Activated T-helper 1 cell treated with anti-CD3 and anti-CD28 coated beads, Interleukin-12 subunit alpha, Interleukin-12 subunit beta, Interleukin-2, Interleukin-4 antibody, amounts not matched to agents 30 ng/mL and 10 ng/mL and 1 ng/mL, durations not matched to agents 14 hours and 24 hours and 36 hours (primary cell): Measurements from ENCODE around the gene PRKAA2. TPM values are rescaled to one million over a fixed set of nuclear protein-coding genes. Genes with fewer than 3 reads are reported as not detected.

Experiments
- DNase-seq: peaks from one replicate; pipeline ENCODE4 v3.0.0; 2021; ENCODE audit warnings: low spot score
- H3K27ac Mint-ChIP-seq: one replicate; pipeline ENCODE4 v1.8.0; 2021; ENCODE audit warnings: mild to moderate bottlenecking, mixed read lengths
- H3K27me3 Mint-ChIP-seq: one replicate; pipeline ENCODE4 v1.8.0; 2022; ENCODE audit warnings: mild to moderate bottlenecking, moderate library complexity, mixed read lengths; ENCODE audit not compliant: insufficient read depth
- H3K36me3 Mint-ChIP-seq: one replicate; pipeline ENCODE4 v1.8.0; 2021; ENCODE audit warnings: low read depth, mixed read lengths
- H3K4me1 Mint-ChIP-seq: one replicate; pipeline ENCODE4 v1.8.0; 2021; ENCODE audit warnings: low read depth, mixed read lengths
- H3K4me3 Mint-ChIP-seq: one replicate; pipeline ENCODE4 v1.8.0; 2021; ENCODE audit warnings: mild to moderate bottlenecking, moderate library complexity, mixed read lengths
- H3K9me3 Mint-ChIP-seq: one replicate; pipeline ENCODE4 v1.8.0; 2021; ENCODE audit warnings: mixed read lengths
- intact Hi-C: fragments of 100-400 bp; cut with micrococcal nuclease; formaldehyde crosslinking; loops from one replicate; pipeline ENCODE4 v1.15.1; 2024
- total RNA-seq: library from RNA; stranded (reverse); gene quantifications from 2 replicates; pipeline ENCODE4 v1.2.3, GENCODE V29; 2022

Gene PRKAA2
- total RNA-seq, 1 donor from 2014 or later: not detected

DNA sequence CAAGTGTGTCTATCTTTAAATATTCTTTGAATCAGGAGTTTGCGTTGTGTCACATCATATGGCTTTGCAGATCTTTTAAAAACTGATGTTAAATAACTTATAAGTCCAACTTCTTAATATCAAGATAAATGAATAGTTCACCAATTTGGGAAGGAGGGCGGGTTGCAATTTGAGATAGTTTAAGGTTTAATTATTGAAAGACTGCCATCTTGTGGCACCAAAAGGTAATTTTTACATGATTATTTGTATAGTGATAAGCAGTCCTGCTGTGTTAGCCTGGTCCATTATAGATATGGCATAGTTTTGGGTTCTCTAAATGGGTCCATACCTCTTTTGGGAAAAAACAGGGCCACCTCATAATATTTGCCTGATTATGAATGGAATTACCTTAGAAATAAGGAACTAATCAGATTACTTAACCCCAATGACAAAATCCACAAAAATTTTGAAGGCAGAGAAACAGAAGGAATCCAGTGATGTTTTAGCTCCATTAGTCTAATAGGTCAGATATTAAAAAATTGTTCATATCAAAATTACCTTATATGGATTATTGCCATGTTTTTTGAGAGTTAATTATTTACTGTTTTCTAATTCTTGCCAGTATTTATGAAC, 64.3 kb downstream of the PRKAA2 start:
- no peaks in the 10 kb centered on the region for H3K36me3 Mint-ChIP-seq
- H3K9me3 Mint-ChIP-seq: no peaks in the 10 kb centered on the region
- no peaks in the 10 kb centered on the region for H3K4me1 Mint-ChIP-seq
- H3K27ac Mint-ChIP-seq: no peak overlapping the region
- H3K27me3 Mint-ChIP-seq: peaks cover 8% of the 10 kb centered on the region
- intact Hi-C loops: loop anchor here (5.0 kb wide), 1 partner anchor 1332 kb away; no protein-coding TSS in a partner anchor
- DNase-seq: no peak
- no peak overlapping the region for H3K4me3 Mint-ChIP-seq

DNA sequence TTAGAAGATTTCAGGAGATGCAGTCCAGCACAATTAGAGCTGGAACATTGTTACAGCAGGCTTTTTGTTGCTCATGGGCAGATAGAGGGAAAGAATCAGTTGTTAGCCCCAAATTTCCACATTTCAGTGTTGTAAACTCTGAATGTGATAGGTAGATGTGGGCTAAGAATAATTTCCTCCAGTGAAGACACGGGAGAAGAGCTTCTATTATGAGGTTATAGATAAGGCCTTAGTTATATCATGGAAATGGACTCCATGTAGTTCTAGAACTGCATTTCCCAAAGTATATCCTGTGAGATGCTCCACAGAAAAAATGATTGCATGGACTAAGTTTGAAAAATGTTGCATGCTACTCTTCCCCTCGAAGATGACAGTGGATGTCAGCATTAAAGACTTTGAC, 64.9 kb downstream of the PRKAA2 start:
- no peak overlapping the region for H3K4me3 Mint-ChIP-seq
- H3K9me3 Mint-ChIP-seq: no peaks in the 10 kb centered on the region
- intact Hi-C loops: loop anchor here (5.0 kb wide), 1 partner anchor 1333 kb away; no protein-coding TSS in a partner anchor
- no peak for DNase-seq
- peaks cover 8% of the 10 kb centered on the region for H3K27me3 Mint-ChIP-seq
- no peak overlapping the region for H3K27ac Mint-ChIP-seq
- H3K4me1 Mint-ChIP-seq: no peaks in the 10 kb centered on the region
- H3K36me3 Mint-ChIP-seq: no peaks in the 10 kb centered on the region

DNA sequence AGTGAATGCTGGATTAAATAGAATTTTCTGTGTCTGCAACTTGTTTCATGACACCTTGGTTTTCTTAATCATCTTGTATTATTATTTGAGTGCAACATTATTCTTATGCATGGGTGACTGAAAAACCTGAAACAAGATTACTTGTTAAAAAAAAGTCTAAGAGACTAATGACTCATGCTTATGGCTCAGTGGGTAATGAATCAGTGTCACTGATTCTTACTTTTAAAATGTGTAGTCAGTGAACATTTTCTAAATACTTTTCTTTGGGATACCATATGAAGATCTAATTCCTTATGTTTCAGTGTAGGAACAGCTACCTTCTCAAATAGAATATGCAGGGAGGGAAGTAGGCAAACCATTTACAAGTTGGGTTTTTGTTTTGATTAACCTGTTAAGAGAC, 65.5 kb downstream of the PRKAA2 start:
- intact Hi-C loops: no loop called here
- Mint-ChIP-seq H3K4me3 (no peak overlapping the region), H3K27me3 (peaks cover 10% of the 10 kb centered on the region), H3K36me3 (no peaks in the 10 kb centered on the region), H3K9me3 (no peaks in the 10 kb centered on the region), H3K27ac (no peak overlapping the region), H3K4me1 (no peaks in the 10 kb centered on the region)
- DNase-seq: no peak

DNA sequence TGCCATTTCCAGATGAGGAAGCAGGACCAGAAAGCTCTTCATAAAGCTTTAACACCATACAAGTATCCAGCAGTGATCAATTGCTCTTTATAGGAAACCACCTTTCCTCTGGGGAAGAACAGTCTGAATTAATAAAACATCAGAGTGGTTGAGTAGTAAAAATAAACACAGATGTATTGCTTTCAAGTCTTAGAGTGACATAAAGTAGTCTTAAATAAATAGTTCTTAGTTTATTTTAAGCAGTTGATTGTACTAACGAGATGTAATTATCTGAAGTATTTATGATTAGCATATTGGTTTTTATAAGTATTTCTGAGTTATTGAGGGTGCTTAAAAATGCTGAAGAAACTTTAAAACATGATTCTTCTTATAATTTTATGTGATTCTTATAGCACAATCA, 67.0 kb downstream of the PRKAA2 start:
- Mint-ChIP-seq H3K9me3 (no peaks in the 10 kb centered on the region), H3K27ac (no peak overlapping the region), H3K4me1 (no peaks in the 10 kb centered on the region), H3K36me3 (no peaks in the 10 kb centered on the region), H3K4me3 (no peak overlapping the region), H3K27me3 (peaks cover 13% of the 10 kb centered on the region)
- intact Hi-C loops: no loop called here
- DNase-seq: no peak

- intact Hi-C loops: no loop called here
- Mint-ChIP-seq H3K9me3 (no peaks in the 10 kb centered on the region), H3K27me3 (peaks cover 13% of the 10 kb centered on the region), H3K4me3 (no peak overlapping the region), H3K36me3 (no peaks in the 10 kb centered on the region), H3K27ac (no peak overlapping the region), H3K4me1 (no peaks in the 10 kb centered on the region)
- no peak for DNase-seq
These were observed 68.0 kb downstream of the PRKAA2 start for GRCh38 chr1:56713112-56713511.

GRCh38 chr1:56715156-56715555, 70.0 kb downstream of the PRKAA2 start:
- Mint-ChIP-seq H3K9me3 (no peaks in the 10 kb centered on the region), H3K27me3 (peaks cover 11% of the 10 kb centered on the region), H3K27ac (no peak overlapping the region), H3K4me3 (no peak overlapping the region), H3K4me1 (no peaks in the 10 kb centered on the region), H3K36me3 (no peaks in the 10 kb centered on the region)
- intact Hi-C loops: no loop called here
- no peak for DNase-seq

GRCh38 chr1:56719171-56719570, 74.1 kb downstream of the PRKAA2 start:
- Mint-ChIP-seq H3K36me3 (no peaks in the 10 kb centered on the region), H3K9me3 (no peaks in the 10 kb centered on the region), H3K27me3 (peaks cover 5% of the 10 kb centered on the region), H3K4me1 (no peaks in the 10 kb centered on the region), H3K4me3 (no peak overlapping the region), H3K27ac (no peak overlapping the region)
- intact Hi-C loops: no loop called here
- DNase-seq: no peak

DNA sequence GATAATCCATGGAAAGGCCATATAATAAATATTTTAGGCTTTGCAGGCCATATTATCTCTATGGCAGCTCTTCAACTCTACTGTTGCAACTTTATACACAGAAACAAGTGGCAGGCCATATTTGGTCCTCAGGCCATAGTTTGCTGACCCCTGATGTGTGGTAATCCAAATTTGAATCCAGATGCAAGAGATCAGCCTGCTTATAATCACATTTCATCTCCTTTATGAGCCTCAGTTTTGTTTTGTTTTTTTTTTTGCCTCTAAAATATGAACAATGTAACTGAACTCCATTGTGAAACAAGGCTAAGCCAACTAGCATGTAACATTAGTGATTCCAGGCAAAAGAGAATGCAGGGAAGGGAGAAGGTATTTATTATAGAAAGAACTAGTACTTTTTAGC, 81.6 kb downstream of the PRKAA2 start:
- H3K4me1 Mint-ChIP-seq: no peaks in the 10 kb centered on the region
- intact Hi-C loops: no loop called here
- no peak overlapping the region for H3K27ac Mint-ChIP-seq
- H3K9me3 Mint-ChIP-seq: no peaks in the 10 kb centered on the region
- H3K36me3 Mint-ChIP-seq: no peaks in the 10 kb centered on the region
- peaks cover 4% of the 10 kb centered on the region for H3K27me3 Mint-ChIP-seq
- H3K4me3 Mint-ChIP-seq: no peak overlapping the region
- no peak for DNase-seq

DNA sequence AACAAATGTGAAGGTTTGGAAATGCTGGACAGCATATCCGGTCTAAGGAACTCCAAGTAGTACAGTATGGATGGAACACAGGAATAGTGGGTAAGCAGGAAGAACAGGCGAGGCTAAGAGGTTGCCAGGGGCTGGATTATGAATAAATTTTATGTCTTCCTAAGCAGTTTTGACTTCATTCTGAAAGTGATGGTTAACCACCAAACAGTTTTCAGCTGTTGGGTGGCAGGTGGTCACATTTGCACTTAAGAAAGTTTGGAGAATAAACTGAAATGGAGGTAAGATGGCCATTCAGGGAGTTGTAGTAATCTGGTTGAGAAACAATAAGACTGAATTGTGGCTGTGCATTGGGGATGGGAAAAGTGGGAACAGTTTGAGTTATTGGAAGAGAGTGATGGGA, 83.8 kb downstream of the PRKAA2 start:
- no peak overlapping the region for H3K27ac Mint-ChIP-seq
- intact Hi-C loops: no loop called here
- no peak for DNase-seq
- no peaks in the 10 kb centered on the region for H3K36me3 Mint-ChIP-seq
- no peaks in the 10 kb centered on the region for H3K4me1 Mint-ChIP-seq
- H3K9me3 Mint-ChIP-seq: no peaks in the 10 kb centered on the region
- peaks cover 5% of the 10 kb centered on the region for H3K27me3 Mint-ChIP-seq
- H3K4me3 Mint-ChIP-seq: no peak overlapping the region

DNA sequence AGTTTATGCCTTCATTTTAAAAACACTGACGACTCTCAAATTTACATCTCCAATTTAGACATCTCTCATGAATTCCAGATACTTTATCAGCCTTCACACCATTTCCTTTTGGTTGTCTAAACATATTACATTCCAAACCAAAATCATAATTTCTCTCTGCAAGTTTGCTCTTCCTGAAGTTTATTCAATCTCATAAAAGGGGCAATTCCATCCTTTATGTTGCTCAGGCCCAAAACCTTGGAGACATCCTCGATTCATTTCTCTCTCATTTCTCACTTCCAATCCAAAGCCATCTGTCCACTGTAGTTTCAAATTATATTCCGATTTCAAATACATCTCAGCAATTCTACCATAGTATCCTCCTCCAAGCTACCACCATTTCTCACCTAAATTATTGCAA, 100.1 kb downstream of the PRKAA2 start:
- intact Hi-C loops: no loop called here
- Mint-ChIP-seq H3K27ac (no peak overlapping the region), H3K4me1 (no peaks in the 10 kb centered on the region), H3K36me3 (no peaks in the 10 kb centered on the region), H3K9me3 (no peaks in the 10 kb centered on the region), H3K27me3 (no peaks in the 10 kb centered on the region), H3K4me3 (no peak overlapping the region)
- DNase-seq: no peak

DNA sequence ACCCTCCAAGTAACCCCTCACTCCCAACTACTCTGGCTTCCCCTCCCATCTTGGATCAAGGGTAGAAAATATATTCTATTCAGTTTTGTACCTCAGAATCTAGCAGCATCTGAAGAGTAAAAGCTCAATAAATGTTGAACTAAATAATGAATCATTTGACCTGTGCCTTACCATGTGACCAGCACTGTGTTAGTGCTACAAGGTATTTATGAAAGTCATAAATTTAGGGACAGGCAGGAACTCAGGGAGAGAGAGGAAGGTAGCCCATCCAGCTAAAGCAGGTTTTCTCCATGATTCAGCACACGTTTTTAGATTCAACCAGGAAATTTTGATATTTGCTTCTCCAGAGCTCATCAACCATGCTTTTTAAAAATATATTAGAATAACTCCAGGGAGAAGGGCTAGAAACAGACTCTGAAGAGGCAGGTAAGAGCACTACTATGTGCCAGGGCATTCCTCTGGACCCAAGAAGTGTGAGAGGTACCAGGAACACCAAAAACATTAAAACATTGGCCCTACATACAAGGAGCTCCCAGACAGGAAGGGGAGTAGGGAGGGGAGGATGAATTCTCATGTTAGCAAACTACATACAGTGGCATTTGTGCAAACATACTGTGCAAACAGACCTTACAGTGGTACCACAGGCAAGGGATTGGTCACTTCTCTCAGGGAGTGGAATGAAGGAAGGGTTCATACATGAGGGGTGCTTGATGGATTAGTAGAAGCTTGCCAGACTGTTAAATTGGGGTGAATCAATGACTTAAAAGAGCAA, 109.8 kb downstream of the PRKAA2 start:
- no peaks in the 10 kb centered on the region for H3K4me1 Mint-ChIP-seq
- no peak for DNase-seq
- no peak overlapping the region for H3K4me3 Mint-ChIP-seq
- H3K9me3 Mint-ChIP-seq: no peaks in the 10 kb centered on the region
- H3K27ac Mint-ChIP-seq: no peak overlapping the region
- intact Hi-C loops: no loop called here
- H3K36me3 Mint-ChIP-seq: no peaks in the 10 kb centered on the region
- H3K27me3 Mint-ChIP-seq: peaks cover 2% of the 10 kb centered on the region

DNA sequence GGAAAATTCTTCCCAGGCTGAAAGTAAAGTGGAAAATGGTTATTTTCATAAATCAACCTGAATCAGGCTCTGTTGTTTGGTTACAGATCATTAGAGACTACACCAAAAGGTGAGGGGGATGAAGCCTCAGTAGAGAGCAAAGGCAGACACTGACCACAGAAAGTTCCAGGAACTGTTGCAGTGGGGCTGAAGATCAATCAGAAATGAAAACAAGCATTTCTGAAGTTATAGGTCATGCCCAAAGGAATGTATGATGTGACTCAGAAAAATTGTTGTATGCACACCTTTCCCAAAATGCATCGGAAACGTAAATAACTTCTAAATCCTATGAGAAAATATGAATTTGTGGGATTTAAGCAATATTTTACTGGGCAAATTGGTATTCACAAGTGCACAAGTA, 110.8 kb downstream of the PRKAA2 start:
- H3K27ac Mint-ChIP-seq: no peak overlapping the region
- H3K4me3 Mint-ChIP-seq: no peak overlapping the region
- no peaks in the 10 kb centered on the region for H3K36me3 Mint-ChIP-seq
- no peaks in the 10 kb centered on the region for H3K4me1 Mint-ChIP-seq
- intact Hi-C loops: no loop called here
- H3K27me3 Mint-ChIP-seq: peaks cover 2% of the 10 kb centered on the region
- no peak for DNase-seq
- no peaks in the 10 kb centered on the region for H3K9me3 Mint-ChIP-seq

GRCh38 chr1:56758135-56758534, 113.0 kb downstream of the PRKAA2 start:
- intact Hi-C loops: no loop called here

More at GRCh38 chr1:56758135-56758534, 113.0 kb downstream of the PRKAA2 start:
- Mint-ChIP-seq H3K27me3 (no peaks in the 10 kb centered on the region), H3K4me3 (no peak overlapping the region), H3K36me3 (no peaks in the 10 kb centered on the region), H3K4me1 (no peaks in the 10 kb centered on the region), H3K27ac (no peak overlapping the region), H3K9me3 (no peaks in the 10 kb centered on the region)
- no peak for DNase-seq
